Spleen (tissue), 11 donors: Measurements from ENCODE around the gene EFL1. TPM values are rescaled to one million over a fixed set of nuclear protein-coding genes. Genes with fewer than 3 reads are reported as not detected.
"Not testable (repeated sequence)": the region's sequence is repeated elsewhere in the genome, so short reads cannot be mapped to it uniquely, and the experiment has no call there.

Experiments used
- DNase-seq: peaks from one replicate; pipeline ENCODE4 v3.0.0-alpha.2; 2020
- H3K27ac ChIP-seq, 8 donors: fragments of 200-600 bp; sonication (generic) in 7 of 8; 1 replicate in 4 of 8; 2 replicates in 4 of 8; pipeline versions ENCODE4 v1.5.0 to v1.8.0; 2016 to 2021; ENCODE audit warnings: inconsistent platforms in 4 of 8, mild to moderate bottlenecking in 4 of 8, moderate library complexity in 1 of 8
- H3K27me3 ChIP-seq, 7 donors: fragments of 200-600 bp; sonication (generic) in 6 of 7; replicated peaks in 1 of 7; 1 replicate in 4 of 7; 2 replicates in 3 of 7; pipeline versions ENCODE4 v1.5.0 to v1.8.0; 2016 to 2021; ENCODE audit warnings: inconsistent platforms in 3 of 7, mild to moderate bottlenecking in 1 of 7
- H3K36me3 ChIP-seq, 6 donors: fragments of 200-600 bp; sonication (generic) in 5 of 6; 1 replicate in 4 of 6; 2 replicates in 2 of 6; pipeline versions ENCODE4 v1.5.0 to v1.8.0; 2016 to 2021; ENCODE audit warnings: inconsistent platforms in 2 of 6
- H3K4me1 ChIP-seq, 6 donors: fragments of 200-600 bp; sonication (generic) in 5 of 6; 1 replicate in 3 of 6; 2 replicates in 3 of 6; pipeline versions ENCODE4 v1.5.0 to v1.8.0; 2016 to 2021; ENCODE audit warnings: inconsistent platforms in 3 of 6
- H3K4me3 ChIP-seq, 8 donors: fragments of 200-600 bp; sonication (generic) in 7 of 8; 1 replicate in 4 of 8; 2 replicates in 4 of 8; pipeline versions ENCODE4 v1.5.0 to v1.8.0; 2016 to 2021; ENCODE audit warnings: inconsistent platforms in 4 of 8, mild to moderate bottlenecking in 4 of 8, moderate library complexity in 2 of 8
- H3K9me3 ChIP-seq, 8 donors: fragments of 200-600 bp; sonication (generic) in 7 of 8; 1 replicate in 4 of 8; 2 replicates in 4 of 8; pipeline versions ENCODE4 v1.5.0 to v1.8.0; 2016 to 2021; ENCODE audit warnings: inconsistent platforms in 4 of 8
- CTCF ChIP-seq, 11 experiments: fragments of 200-600 bp in 7 of 11; fragments of 450-650 bp in 4 of 11; sonication (generic) in 4 of 11; IDR thresholded peaks in 8 of 11; conservative IDR thresholded peaks in 3 of 11; 1 replicate in 7 of 11; 2 replicates in 4 of 11; pipeline versions ENCODE4 v1.4.0 to v1.8.0; 2016 to 2021; ENCODE audit warnings: antibody characterized with exemption in 11 of 11, inconsistent platforms in 4 of 11, mild to moderate bottlenecking in 1 of 11
- POLR2A ChIP-seq, 3 donors: fragments of 450-650 bp; IDR thresholded peaks; one replicate each; pipeline ENCODE4 v1.5.1; 2017; ENCODE audit warnings: antibody characterized with exemption in 3 of 3, mild to moderate bottlenecking in 1 of 3
- POLR2AphosphoS5 ChIP-seq, 3 donors: sonication (generic); formaldehyde crosslinking; IDR thresholded peaks; one replicate each; pipeline ENCODE4 v1.5.1; 2017; ENCODE audit warnings: antibody characterized with exemption in 3 of 3
- WGBS, 5 donors: extraction: QIAGEN DNeasy Blood & Tissue Kit in 3 of 5; methylation state at CpG; one replicate each; pipeline versions ENCODE4 v1.1.5 to v1.1.7; 2013 to 2018; 5-methylcytosine and 5-hydroxymethylcytosine counted together
- intact Hi-C: fragments of 100-400 bp; cut with DNase I; formaldehyde crosslinking; loops from one replicate; pipeline ENCODE4 v1.15.0; 2023; ENCODE audit warnings: low total_unique reads
- polyA plus RNA-seq, 3 donors: library from polyadenylated mRNA; stranded (reverse); fragments of 200-250 nt; gene quantifications; one replicate each; pipeline ENCODE4 v1.2.1, GENCODE V29; 2013
- total RNA-seq, 7 donors: library from RNA; depleted of rRNA in 3 of 7; stranded (reverse); fragments of >200 nt in 3 of 7; fragmentation: NEBNext Ultra II Directional in 4 of 7; extraction: Animal tissue kit (Norgen Biotek cat#: 25700) in 4 of 7; gene quantifications; one replicate each; pipeline versions ENCODE4 v1.1.0 to v1.2.1, GENCODE V29; 2016 to 2021
- donor health status: healthy with polysubstance abuse.
- donor health status: DM: no; HTN: no; CAD: no; lungs with moderate emphysema.
- donor health status: DM: no; HTN: no; CAD: no.
- donor health status: Bipolar disorder and iron deficiency.
- donor health status: healthy.
- donor health status: DM: no; HTN: no; CAD: no.
- donor health status: DM: yes; HTN: yes; CAD: no.

Gene EFL1
- total and polyA plus RNA-seq, 10 donors = 3.1 to 21.9 (median 17.4) TPM

GRCh38 chr15:82228750-82229149, 33.8 kb downstream of the EFL1 start:
- DNase-seq = no peak
- Histone ChIP-seq H3K4me1 (peaks cover 0 to 10% (median 0%) of the 10 kb centered on the region in 6 donors), H3K4me3 (no peak overlapping the region), H3K27ac (no peak overlapping the region), H3K36me3 (peaks cover 0 to 57% (median 23%) of the 10 kb centered on the region in 6 donors), H3K27me3 (no peaks in the 10 kb centered on the region), H3K9me3 (no peaks in the 10 kb centered on the region)
- intact Hi-C loops = no loop called here
- 93 to 95% (median 93%) methylated on average over 1 of the region's 1 CpG for WGBS, 5 donors
- TF ChIP-seq POLR2A (IDR thresholded peaks at IDR 0.05) = no peak
- TF ChIP-seq POLR2AphosphoS5 (IDR thresholded peaks at IDR 0.05) = no peak

DNA sequence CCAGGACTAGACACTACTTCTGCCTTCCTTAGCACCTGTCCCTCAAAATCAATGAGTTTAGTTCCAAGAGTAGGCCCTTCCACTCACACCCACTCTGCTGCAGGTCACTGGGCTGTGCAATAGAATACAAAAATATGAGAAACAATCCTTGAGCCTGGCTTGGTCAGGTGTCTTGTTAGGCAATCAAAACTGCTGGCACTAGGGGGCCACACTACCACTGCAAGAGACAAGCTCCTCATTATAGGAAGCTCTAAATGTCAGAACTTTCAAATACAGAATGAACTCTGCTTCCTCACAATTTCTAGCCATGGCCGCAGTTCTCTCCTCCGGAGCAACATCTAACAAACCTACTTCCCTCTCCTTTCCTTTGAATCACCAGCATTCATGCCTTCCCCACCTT, 41.0 kb downstream of the EFL1 start:
- H3K4me1 ChIP-seq, DNase-seq, H3K9me3 ChIP-seq, H3K27ac ChIP-seq, intact Hi-C loops, H3K27me3 ChIP-seq, H3K4me3 ChIP-seq: not testable (repeated sequence)
- H3K36me3 ChIP-seq = peaks cover 0 to 50% (median 14%) of the 10 kb centered on the region in 6 donors
- 27 to 66% (median 42%) methylated on average over 2 of the region's 2 CpGs for WGBS, 5 donors
- TF ChIP-seq CTCF (IDR thresholded peaks at IDR 0.05 in 8 of 11, conservative IDR thresholded peaks at IDR 0.05 in 3 of 11) = peak in 3 of 11 experiments; percentile 13 to 49 (median 41)

DNA sequence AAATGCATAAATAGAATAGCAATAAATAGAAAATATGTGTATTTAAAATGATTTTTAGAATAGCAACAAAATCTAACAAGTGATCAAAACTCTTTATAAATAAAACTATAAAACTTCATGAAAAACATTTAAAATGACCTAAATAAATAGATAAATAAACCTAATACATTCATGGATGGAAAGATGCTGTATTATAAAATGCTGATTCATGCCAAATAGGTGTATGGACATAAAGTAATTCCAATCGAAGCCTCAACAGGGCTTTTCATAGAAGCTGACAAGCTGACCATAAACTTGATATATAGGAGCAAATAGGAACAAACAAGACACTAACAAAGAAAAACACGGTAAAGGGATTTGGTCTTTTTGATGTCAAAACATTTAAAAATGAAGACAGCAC, 46.4 kb downstream of the EFL1 start:
- H3K4me1 ChIP-seq, intact Hi-C loops, DNase-seq: not testable (repeated sequence)

GRCh38 chr15:82212201-82212600, 50.3 kb downstream of the EFL1 start:
- intact Hi-C loops, H3K27ac ChIP-seq, H3K4me3 ChIP-seq, H3K27me3 ChIP-seq, DNase-seq, H3K4me1 ChIP-seq, H3K9me3 ChIP-seq: not testable (repeated sequence)
- H3K36me3 ChIP-seq = peaks cover 0 to 50% (median 8%) of the 10 kb centered on the region in 6 donors

More for the DNA sequence above, 46.4 kb downstream of the EFL1 start:
- peaks cover 0 to 67% (median 18%) of the 10 kb centered on the region in 6 donors for H3K36me3 ChIP-seq
- H3K27me3 ChIP-seq, H3K9me3 ChIP-seq, H3K4me3 ChIP-seq, H3K27ac ChIP-seq: not testable (repeated sequence)
- WGBS, 5 donors = 93 to 98% (median 94%) methylated on average over 2 of the region's 2 CpGs

DNA sequence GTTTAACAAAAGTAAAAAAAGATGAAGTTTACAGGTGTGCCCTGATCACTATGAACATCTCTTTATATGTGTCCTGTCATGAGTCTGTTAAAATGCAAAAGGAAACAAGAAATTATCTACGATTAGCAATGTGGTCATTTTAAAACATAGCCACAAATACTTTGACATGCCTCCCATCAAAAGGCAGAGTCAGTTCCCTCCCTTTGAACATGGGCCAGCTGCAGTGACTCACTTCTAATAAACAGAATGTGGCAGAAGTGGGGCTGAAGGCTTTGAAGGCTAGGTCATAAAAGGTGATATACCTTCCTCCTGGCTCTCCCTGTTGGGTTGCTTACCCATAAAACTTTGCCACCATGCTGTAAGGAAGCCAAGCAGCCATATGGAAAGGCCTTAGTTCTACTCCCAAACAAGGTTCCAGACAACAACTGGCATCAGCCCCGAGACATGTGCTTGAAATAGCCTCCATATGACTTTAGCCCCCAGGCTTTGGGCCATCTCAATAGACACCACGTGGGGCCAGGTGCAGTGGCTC, 52.4 kb downstream of the EFL1 start:
- DNase-seq, H3K27ac ChIP-seq, H3K9me3 ChIP-seq, H3K4me1 ChIP-seq, H3K4me3 ChIP-seq, H3K27me3 ChIP-seq, intact Hi-C loops: not testable (repeated sequence)
- WGBS, 5 donors = 76 to 90% (median 86%) methylated on average over 3 of the region's 3 CpGs
- H3K36me3 ChIP-seq = peaks cover 0 to 44% (median 8%) of the 10 kb centered on the region in 6 donors

DNA sequence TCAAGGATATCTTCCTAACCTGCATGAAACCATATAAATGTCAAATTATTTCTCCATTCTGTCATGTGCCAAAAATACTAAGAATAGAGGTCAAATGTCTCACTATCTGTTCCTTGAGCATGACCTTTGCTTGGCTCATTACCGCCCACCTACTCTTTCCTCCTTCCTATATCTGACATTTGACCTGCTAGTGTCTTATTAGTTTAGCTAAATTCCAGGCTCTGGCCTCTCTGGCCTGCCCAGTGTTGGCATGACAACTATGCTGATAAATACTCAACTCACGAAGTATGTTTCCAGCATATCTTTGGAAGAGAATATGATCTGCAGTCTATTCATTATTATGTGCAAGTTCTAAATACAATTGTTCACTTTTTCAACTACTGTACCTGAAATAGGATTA, 58.0 kb downstream of the EFL1 start:
- H3K4me1 ChIP-seq, H3K27me3 ChIP-seq, DNase-seq, H3K9me3 ChIP-seq, H3K27ac ChIP-seq, intact Hi-C loops, H3K4me3 ChIP-seq: not testable (repeated sequence)
- H3K36me3 ChIP-seq = peaks cover 0 to 16% (median 3%) of the 10 kb centered on the region in 6 donors
- 67 to 96% (median 89%) methylated on average over 2 of the region's 2 CpGs for WGBS, 5 donors
